Middle frontal gyrus (tissue), 1 donor: ENCODE data around the gene SLC2A10.

Source experiments
- DNase-seq: peaks from one replicate; pipeline ENCODE4 v3.0.0-alpha.2; 2015; ENCODE audit warnings: low spot score; ENCODE audit errors: extremely low spot score

SLC2A10 gene

GRCh38 chr20:46765506-46766120, 56.2 kb downstream of the SLC2A10 start:
- no peak for DNase-seq

GRCh38 chr20:46767127-46767761, 57.8 kb downstream of the SLC2A10 start:
- DNase-seq: no peak

GRCh38 chr20:46770330-46771194, 61.1 kb downstream of the SLC2A10 start:
- DNase-seq: no peak

- no peak for DNase-seq
Measured at GRCh38 chr20:46771195-46771588, 61.7 kb downstream of the SLC2A10 start.

- DNase-seq: no peak
Measured at GRCh38 chr20:46772901-46773300, 63.5 kb downstream of the SLC2A10 start.

- DNase-seq: no peak
Measured at GRCh38 chr20:46773680-46774079, 64.2 kb downstream of the SLC2A10 start.

- no peak for DNase-seq
Measured at GRCh38 chr20:46774236-46774635, 64.8 kb downstream of the SLC2A10 start.

GRCh38 chr20:46774943-46775560, 65.6 kb downstream of the SLC2A10 start:
- DNase-seq: no peak

- DNase-seq: no peak
Measured at GRCh38 chr20:46775806-46776205, 66.4 kb downstream of the SLC2A10 start.

GRCh38 chr20:46777331-46777730, 67.9 kb downstream of the SLC2A10 start:
- no peak for DNase-seq

GRCh38 chr20:46779831-46780230, 70.4 kb downstream of the SLC2A10 start:
- DNase-seq: no peak

GRCh38 chr20:46784436-46785127, 75.1 kb downstream of the SLC2A10 start:
- DNase-seq: no peak
